Body of pancreas (tissue), 4 donors: ENCODE measurements around the gene ARNT2. TPM values are rescaled to one million over a fixed set of nuclear protein-coding genes. Genes with fewer than 3 reads are reported as not detected.

Experiments
- ATAC-seq: fragments of 150-250 bp; one replicate; pipeline ENCODE4 v1.9.1; 2016
- DNase-seq, 4 donors: peaks; one replicate each; pipeline ENCODE4 v3.0.0-alpha.2; 2019
- H3K27ac ChIP-seq, 4 donors: fragments of 200-600 bp; sonication (generic); 1 replicate in 3 of 4; 2 replicates in 1 of 4; pipeline versions ENCODE4 v1.5.1 to v1.6.1; 2016 to 2019; ENCODE audit warnings: mild to moderate bottlenecking in 1 of 4, mixed read lengths in 1 of 4, moderate library complexity in 1 of 4
- H3K27me3 ChIP-seq, 2 donors: fragments of 200-600 bp; sonication (generic); one replicate each; pipeline ENCODE4 v1.6.0; 2016; ENCODE audit warnings: mild to moderate bottlenecking in 1 of 2
- H3K36me3 ChIP-seq, 2 donors: fragments of 200-600 bp; sonication (generic); replicated peaks in 1 of 2; 2 replicates each; pipeline ENCODE4 v1.5.1; 2016; ENCODE audit warnings: low read depth in 2 of 2; ENCODE audit not compliant: insufficient read depth in 1 of 2
- H3K4me1 ChIP-seq: fragments of 200-600 bp; sonication (generic); one replicate; pipeline ENCODE4 v1.6.0; 2016
- H3K4me3 ChIP-seq, 2 donors: fragments of 200-600 bp; sonication (generic); 1 replicate in 1 of 2; 2 replicates in 1 of 2; pipeline ENCODE4 v1.5.1; 2016 to 2019
- H3K9me3 ChIP-seq, 3 donors: fragments of 200-600 bp; sonication (generic); 1 replicate in 2 of 3; 2 replicates in 1 of 3; pipeline ENCODE4 v1.5.1; 2016
- POLR2A ChIP-seq, 3 donors: fragments of 450-650 bp; IDR thresholded peaks; one replicate each; pipeline ENCODE4 v1.6.1; 2016; ENCODE audit warnings: antibody characterized with exemption in 3 of 3, mild to moderate bottlenecking in 2 of 3
- WGBS, 2 donors: methylation state at CpG; one replicate each; pipeline ENCODE4 v1.1.5; 2017; 5-methylcytosine and 5-hydroxymethylcytosine counted together
- intact Hi-C: fragments of 100-400 bp; cut with DNase I; formaldehyde crosslinking; loops from one replicate; pipeline ENCODE4 v1.15.1; 2023
- total RNA-seq, 2 donors: library from RNA; depleted of rRNA; stranded (reverse); fragments of >200 nt; gene quantifications; one replicate each; pipeline ENCODE4 v1.1.0, GENCODE V29; 2016
- TF ChIP-seq, protein P1 (sequence below), 7 experiments: fragments of 450-650 bp in 4 of 7; fragments of 200-600 bp in 3 of 7; sonication (generic) in 3 of 7; IDR thresholded peaks; one replicate each; pipeline ENCODE4 v1.5.1; 2016 to 2019; ENCODE audit warnings: antibody characterized with exemption in 7 of 7

Gene ARNT2
- total RNA-seq, 2 donors from 2014 or later: 5.3 to 5.4 TPM

DNA sequence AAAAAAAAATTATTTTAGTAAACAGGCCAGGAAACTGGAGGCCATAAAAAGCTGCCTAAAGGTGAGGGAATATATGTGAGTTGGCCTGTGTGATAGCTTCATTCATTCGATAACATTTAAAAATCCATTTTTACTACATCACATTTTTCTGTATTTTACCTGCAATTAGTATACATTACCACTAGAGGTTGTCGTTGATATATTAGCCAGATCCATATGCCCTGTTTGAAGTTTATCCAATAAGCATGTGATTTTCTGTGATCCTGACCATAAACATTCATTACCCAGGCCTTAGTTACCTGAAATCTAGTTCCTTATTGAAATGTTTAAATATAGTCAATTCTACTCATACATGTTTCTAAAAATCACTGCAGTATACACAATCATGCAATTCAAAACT is 71.4 kb downstream of the ARNT2 start:
- H3K27me3 ChIP-seq: no peaks in the 10 kb centered on the region
- DNase-seq: no peak
- TF ChIP-seq, protein P1, sequence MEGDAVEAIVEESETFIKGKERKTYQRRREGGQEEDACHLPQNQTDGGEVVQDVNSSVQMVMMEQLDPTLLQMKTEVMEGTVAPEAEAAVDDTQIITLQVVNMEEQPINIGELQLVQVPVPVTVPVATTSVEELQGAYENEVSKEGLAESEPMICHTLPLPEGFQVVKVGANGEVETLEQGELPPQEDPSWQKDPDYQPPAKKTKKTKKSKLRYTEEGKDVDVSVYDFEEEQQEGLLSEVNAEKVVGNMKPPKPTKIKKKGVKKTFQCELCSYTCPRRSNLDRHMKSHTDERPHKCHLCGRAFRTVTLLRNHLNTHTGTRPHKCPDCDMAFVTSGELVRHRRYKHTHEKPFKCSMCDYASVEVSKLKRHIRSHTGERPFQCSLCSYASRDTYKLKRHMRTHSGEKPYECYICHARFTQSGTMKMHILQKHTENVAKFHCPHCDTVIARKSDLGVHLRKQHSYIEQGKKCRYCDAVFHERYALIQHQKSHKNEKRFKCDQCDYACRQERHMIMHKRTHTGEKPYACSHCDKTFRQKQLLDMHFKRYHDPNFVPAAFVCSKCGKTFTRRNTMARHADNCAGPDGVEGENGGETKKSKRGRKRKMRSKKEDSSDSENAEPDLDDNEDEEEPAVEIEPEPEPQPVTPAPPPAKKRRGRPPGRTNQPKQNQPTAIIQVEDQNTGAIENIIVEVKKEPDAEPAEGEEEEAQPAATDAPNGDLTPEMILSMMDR (IDR thresholded peaks at IDR 0.05): peak in 1 of 7 experiments; percentile 5
- TF ChIP-seq POLR2A (IDR thresholded peaks at IDR 0.05): no peak
- no peaks in the 10 kb centered on the region for H3K36me3 ChIP-seq
- intact Hi-C loops: no loop called here
- H3K27ac ChIP-seq: no peak overlapping the region
- no peak overlapping the region for H3K4me3 ChIP-seq
- 89 to 94% methylated on average over 2 of the region's 2 CpGs for WGBS, 2 donors
- ATAC-seq: no peak
- H3K9me3 ChIP-seq: no peaks in the 10 kb centered on the region
- H3K4me1 ChIP-seq: no peaks in the 10 kb centered on the region

DNA sequence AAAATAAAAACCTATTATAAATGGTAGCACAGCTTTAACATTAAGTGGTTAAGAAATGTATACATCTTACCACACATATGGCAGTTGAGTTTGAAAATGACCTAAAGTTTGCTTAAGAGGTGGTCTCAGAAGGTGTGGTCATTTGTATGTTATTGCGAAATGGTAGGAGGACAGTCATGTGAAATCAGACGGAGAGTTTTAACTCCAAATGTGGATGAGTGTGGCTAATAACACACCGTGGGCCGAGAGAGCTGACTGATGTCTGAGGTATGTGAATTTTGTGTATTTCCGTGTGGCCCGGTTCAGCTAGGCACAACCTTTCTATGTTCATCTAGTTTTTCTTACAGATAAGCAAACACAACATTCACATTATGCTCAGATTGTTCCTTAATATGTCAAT is 71.9 kb downstream of the ARNT2 start:
- H3K4me3 ChIP-seq: no peak overlapping the region
- H3K27ac ChIP-seq: no peak overlapping the region
- 96% methylated on average over 6 of the region's 6 CpGs for WGBS, 2 donors
- no peaks in the 10 kb centered on the region for H3K9me3 ChIP-seq
- H3K36me3 ChIP-seq: no peaks in the 10 kb centered on the region
- no peak for ATAC-seq
- intact Hi-C loops: no loop called here
- no peaks in the 10 kb centered on the region for H3K27me3 ChIP-seq
- no peak for TF ChIP-seq POLR2A (IDR thresholded peaks at IDR 0.05)
- TF ChIP-seq, protein P1 (IDR thresholded peaks at IDR 0.05): no peak
- no peak for DNase-seq
- no peaks in the 10 kb centered on the region for H3K4me1 ChIP-seq

DNA sequence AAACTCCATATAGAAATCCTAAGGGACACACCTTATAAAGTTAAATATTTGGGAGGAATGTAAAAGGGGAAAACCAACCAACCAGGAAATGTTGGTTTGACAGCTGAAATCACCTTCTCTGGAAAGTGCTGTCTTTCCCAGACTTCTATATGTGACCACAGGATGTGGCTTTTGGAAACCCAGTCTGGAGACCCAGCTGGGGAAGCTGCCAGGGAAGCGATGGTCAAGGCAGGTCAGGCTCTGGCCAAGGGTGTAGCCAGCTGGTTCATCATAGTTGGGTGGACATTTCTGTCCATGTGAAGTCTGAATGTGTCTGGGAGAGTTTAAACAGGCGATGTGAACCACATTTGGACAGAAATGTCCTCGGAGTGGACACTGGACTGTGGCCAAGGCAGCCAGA is 73.9 kb downstream of the ARNT2 start:
- Histone ChIP-seq H3K9me3 (no peaks in the 10 kb centered on the region), H3K27ac (no peak overlapping the region), H3K27me3 (no peaks in the 10 kb centered on the region), H3K4me3 (no peak overlapping the region), H3K36me3 (no peaks in the 10 kb centered on the region), H3K4me1 (no peaks in the 10 kb centered on the region)
- TF ChIP-seq, protein P1 (IDR thresholded peaks at IDR 0.05): no peak
- TF ChIP-seq POLR2A (IDR thresholded peaks at IDR 0.05): no peak
- ATAC-seq (no peak), DNase-seq (no peak)
- 78 to 80% methylated on average over 3 of the region's 3 CpGs for WGBS, 2 donors
- intact Hi-C loops: no loop called here

DNA sequence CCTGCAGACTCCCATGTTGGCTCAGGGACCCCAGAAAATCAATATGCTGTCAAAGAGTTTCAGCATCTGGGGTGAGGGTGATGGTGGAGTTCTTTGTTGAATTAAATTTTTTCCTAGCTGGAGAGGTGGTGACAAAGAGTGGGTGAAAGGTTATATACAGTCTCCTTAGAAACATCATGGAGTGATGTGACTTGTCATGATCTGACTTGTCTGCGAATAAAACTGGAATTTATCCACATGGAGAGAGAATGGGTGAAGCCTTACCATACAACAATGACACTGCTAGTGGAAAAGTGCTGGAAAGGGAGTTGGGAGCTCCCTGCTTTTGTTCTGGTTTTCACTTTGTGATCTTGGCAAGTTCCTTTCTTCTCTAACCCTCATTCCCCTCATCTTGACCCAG is 75.0 kb downstream of the ARNT2 start:
- H3K36me3 ChIP-seq: no peaks in the 10 kb centered on the region
- DNase-seq: no peak
- H3K9me3 ChIP-seq: no peaks in the 10 kb centered on the region
- 83 to 93% methylated on average over 1 of the region's 1 CpG for WGBS, 2 donors
- TF ChIP-seq POLR2A (IDR thresholded peaks at IDR 0.05): no peak
- TF ChIP-seq, protein P1 (IDR thresholded peaks at IDR 0.05): no peak
- intact Hi-C loops: no loop called here
- H3K27me3 ChIP-seq: no peaks in the 10 kb centered on the region
- ATAC-seq: no peak
- H3K4me1 ChIP-seq: peaks cover under 1% of the 10 kb centered on the region
- no peak overlapping the region for H3K27ac ChIP-seq
- H3K4me3 ChIP-seq: no peak overlapping the region

DNA sequence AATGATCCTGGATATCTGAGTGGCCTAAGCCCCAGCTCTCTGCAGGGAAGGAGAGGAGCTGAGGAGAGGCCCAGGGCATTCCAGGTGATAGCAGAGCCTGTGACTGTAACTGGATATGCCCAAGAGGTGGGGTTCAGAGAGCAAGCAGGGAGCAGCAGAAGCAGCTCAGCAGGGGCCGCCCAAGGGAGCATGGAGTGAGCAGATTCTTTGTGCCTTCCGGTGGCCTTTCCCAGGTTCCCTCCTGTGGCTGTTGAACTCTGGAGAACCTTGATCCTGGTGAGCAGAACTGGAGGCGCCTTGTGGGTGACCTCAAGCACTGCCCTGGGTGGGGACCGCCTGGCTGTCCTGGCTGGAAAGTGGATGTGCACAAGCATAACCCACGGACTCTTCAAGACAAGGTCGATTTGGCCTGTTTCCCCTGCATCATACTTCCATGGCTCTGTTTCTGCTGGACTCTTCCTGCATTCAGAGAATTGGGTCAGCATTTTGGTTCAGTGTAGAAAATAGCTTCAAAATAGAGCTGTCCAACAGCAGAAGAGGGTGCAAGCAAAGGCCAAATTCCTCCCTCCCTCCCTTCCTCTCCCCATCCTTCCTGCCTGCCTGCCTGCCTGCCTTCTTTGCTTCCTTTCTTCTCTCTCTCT is 76.1 kb downstream of the ARNT2 start:
- WGBS, 2 donors: 85 to 87% methylated on average over 4 to 6 of the region's 6 CpGs
- DNase-seq: peak in 1 of 4 donors; percentile 32
- no peaks in the 10 kb centered on the region for H3K36me3 ChIP-seq
- H3K9me3 ChIP-seq: no peaks in the 10 kb centered on the region
- peaks cover 5% of the 10 kb centered on the region for H3K4me1 ChIP-seq
- no peak overlapping the region for H3K4me3 ChIP-seq
- no peaks in the 10 kb centered on the region for H3K27me3 ChIP-seq
- no peak for TF ChIP-seq POLR2A (IDR thresholded peaks at IDR 0.05)
- TF ChIP-seq, protein P1 (IDR thresholded peaks at IDR 0.05): no peak
- intact Hi-C loops: no loop called here
- ATAC-seq: no peak
- H3K27ac ChIP-seq: peak overlapping the region in 1 of 4 donors; percentile 26
